22Rv1 (cell line): ENCODE data around the gene ITPR3.

Experiments
- H3K27ac ChIP-seq: fragments of 450-650 bp; 2 replicates; pipeline ENCODE4 v1.5.1; 2017
- ZFX ChIP-seq: fragments of 450-650 bp; IDR thresholded peaks from 2 replicates; pipeline ENCODE4 v1.6.1; 2017; ENCODE audit warnings: antibody characterized with exemption, borderline replicate concordance
- TF ChIP-seq, protein P1 (sequence below): fragments of 450-650 bp; IDR thresholded peaks from 2 replicates; pipeline ENCODE4 v1.5.1; 2017; ENCODE audit warnings: mild to moderate bottlenecking

Gene ITPR3

DNA sequence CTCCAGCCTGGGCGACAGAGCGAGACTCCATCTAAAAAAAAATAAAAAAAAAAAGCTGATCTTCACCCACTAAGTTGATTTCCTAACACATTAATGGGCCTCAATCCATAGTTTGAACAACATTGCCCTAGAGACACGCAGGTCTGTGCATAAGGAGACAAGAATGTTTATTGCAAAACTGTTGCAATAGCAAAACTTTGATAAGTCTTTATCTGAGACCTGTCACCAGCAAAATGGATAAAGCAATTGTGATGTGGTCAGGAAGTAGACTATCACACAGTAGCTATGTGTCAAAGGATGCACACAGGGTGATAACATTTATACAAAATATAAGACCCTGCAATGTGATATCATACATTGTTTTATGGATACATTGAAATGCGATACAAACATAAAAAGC is 4.2 kb upstream of the ITPR3 start:
- H3K27ac ChIP-seq = no peak overlapping the region
- TF ChIP-seq, protein P1, sequence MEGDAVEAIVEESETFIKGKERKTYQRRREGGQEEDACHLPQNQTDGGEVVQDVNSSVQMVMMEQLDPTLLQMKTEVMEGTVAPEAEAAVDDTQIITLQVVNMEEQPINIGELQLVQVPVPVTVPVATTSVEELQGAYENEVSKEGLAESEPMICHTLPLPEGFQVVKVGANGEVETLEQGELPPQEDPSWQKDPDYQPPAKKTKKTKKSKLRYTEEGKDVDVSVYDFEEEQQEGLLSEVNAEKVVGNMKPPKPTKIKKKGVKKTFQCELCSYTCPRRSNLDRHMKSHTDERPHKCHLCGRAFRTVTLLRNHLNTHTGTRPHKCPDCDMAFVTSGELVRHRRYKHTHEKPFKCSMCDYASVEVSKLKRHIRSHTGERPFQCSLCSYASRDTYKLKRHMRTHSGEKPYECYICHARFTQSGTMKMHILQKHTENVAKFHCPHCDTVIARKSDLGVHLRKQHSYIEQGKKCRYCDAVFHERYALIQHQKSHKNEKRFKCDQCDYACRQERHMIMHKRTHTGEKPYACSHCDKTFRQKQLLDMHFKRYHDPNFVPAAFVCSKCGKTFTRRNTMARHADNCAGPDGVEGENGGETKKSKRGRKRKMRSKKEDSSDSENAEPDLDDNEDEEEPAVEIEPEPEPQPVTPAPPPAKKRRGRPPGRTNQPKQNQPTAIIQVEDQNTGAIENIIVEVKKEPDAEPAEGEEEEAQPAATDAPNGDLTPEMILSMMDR = no peak
- TF ChIP-seq ZFX = no peak

GRCh38 chr6:33619166-33619840 is 1.8 kb upstream of the ITPR3 start:
- H3K27ac ChIP-seq = peak overlapping the region; percentile 71; the same call in 1 of the 2 replicates
- TF ChIP-seq, protein P1 = no peak
- TF ChIP-seq ZFX = no peak

DNA sequence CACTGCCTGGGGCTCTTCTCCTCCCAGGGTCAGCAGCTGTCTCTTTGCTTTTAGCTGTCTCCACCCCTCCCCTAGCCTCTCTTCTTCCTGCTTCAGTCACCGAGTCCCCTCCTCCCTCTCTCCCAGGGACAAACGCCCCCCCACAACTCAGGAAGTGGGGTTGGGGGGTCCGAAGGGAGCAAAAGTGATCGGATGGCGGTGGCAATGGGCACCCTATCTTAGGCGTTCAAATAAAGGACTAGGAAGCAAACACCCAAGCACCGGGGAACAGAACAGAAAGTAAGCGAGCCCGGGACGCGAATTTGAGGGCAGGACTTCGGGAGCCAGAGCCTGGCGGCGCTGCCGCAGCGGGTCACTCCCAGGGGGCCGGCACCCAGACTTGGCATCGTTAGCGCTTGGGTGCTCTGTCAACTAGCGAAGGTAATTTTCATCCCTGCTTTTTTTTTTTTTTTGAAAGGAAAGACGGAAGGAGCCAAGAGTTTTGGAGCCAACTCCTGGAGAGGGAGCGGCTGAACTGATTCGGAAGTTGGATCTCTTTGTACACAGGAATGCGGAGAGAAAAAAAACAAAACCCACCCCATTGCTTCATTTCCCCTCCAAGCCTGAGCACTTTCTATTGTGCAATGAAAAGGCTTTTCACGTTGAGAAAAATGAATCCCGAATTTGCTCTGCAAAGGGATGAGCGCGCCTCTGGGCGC is 815 bp upstream of the ITPR3 start:
- peak overlapping the region; percentile 71 for H3K27ac ChIP-seq

GRCh38 chr6:33621711-33622388 is 728 bp downstream of the ITPR3 start:
- TF ChIP-seq ZFX = no peak
- TF ChIP-seq, protein P1 = no peak
- H3K27ac ChIP-seq = peak overlapping the region; percentile 71

More for the DNA sequence above, 815 bp upstream of the ITPR3 start:
- TF ChIP-seq ZFX = no peak
- TF ChIP-seq, protein P1 = no peak

DNA sequence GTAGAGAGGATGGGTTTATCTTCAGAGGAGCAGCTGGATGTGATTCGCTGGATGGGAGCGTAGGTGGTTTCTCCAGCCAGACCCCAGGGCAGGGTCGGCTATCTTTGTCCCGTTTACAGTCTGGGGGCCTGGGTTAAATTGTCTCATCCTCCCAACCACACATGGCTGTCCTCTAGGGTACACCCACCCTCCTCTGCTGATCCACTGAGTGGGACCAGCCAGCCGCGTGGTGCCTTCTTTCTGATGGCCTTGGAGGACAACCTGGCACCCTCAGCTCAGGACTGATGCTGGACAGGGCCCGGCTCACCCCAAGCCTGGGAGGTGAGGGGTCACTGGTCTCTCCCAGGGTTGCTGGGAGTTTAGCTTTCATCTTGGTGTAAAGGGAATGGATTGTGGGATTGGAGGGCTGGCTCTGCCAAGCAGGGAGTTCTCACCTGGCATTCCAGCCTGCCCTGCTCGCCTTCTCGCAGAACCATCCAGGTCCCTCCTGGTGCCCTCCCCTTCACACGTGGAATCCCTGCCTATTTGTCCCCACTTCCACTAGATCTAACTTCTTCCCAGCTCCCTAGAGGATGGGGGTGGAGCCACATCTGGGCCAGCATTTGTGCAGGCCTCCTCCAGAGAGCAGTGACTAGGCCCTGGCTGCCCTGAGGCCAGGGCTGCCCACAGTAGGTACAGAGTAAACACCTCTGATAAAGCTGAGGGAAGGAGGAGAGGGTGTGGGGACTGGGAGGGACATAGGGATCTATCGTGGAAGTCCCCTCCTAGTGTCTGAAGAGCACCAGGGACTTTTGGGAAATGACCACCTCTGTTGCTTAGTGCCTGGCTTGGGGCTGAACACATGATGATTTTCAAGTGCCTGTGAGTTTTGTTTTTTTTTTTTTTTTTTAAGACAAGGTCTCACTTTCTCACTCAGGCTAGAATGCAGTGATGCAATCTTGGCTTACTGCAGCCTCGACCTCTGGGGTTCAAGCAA is 1.6 kb downstream of the ITPR3 start:
- peak overlapping the region; percentile 71 for H3K27ac ChIP-seq
- TF ChIP-seq, protein P1 = no peak
- no peak for TF ChIP-seq ZFX

GRCh38 chr6:33623895-33624381 is 2.8 kb downstream of the ITPR3 start:
- no peak for TF ChIP-seq ZFX
- TF ChIP-seq, protein P1 = no peak

More at GRCh38 chr6:33623895-33624381, 2.8 kb downstream of the ITPR3 start:
- H3K27ac ChIP-seq = no peak overlapping the region
